Muscle layer of colon (tissue), 2 donors: Measurements from ENCODE around the gene MSH3.
A peak's percentile ranks its signal among the peaks of the same experiment; 100 is the strongest.

Source experiments
- H3K27ac ChIP-seq: one replicate; pipeline ENCODE4 v1.7.0; 2013; ENCODE audit warnings: low read depth, mild to moderate bottlenecking, low read length, moderate library complexity
- H3K27me3 ChIP-seq, 2 donors: one replicate each; pipeline ENCODE4 v1.7.0; 2013; ENCODE audit warnings: low read length in 2 of 2, mild to moderate bottlenecking in 2 of 2; ENCODE audit not compliant: insufficient read depth in 2 of 2, control insufficient read depth in 1 of 2
- H3K36me3 ChIP-seq: one replicate; pipeline ENCODE4 v1.7.0; 2013; ENCODE audit warnings: mild to moderate bottlenecking, low read length; ENCODE audit not compliant: insufficient read depth
- H3K4me1 ChIP-seq: one replicate; pipeline ENCODE4 v1.7.0; 2013; ENCODE audit warnings: mild to moderate bottlenecking, low read length; ENCODE audit not compliant: insufficient read depth
- H3K4me3 ChIP-seq, 2 donors: one replicate each; pipeline ENCODE4 v1.7.0; 2013; ENCODE audit warnings: low read length in 2 of 2, low read depth in 1 of 2, mild to moderate bottlenecking in 1 of 2, moderate library complexity in 1 of 2
- H3K9ac ChIP-seq: one replicate; pipeline ENCODE4 v1.7.0; 2013; ENCODE audit warnings: low read length
- H3K9me3 ChIP-seq: one replicate; pipeline ENCODE4 v1.7.0; 2013; ENCODE audit warnings: mild to moderate bottlenecking, low read length
- donor health status: abdominal sarcoma.
- donor health status: Adenocarcinoma of cecum.

MSH3 gene

DNA sequence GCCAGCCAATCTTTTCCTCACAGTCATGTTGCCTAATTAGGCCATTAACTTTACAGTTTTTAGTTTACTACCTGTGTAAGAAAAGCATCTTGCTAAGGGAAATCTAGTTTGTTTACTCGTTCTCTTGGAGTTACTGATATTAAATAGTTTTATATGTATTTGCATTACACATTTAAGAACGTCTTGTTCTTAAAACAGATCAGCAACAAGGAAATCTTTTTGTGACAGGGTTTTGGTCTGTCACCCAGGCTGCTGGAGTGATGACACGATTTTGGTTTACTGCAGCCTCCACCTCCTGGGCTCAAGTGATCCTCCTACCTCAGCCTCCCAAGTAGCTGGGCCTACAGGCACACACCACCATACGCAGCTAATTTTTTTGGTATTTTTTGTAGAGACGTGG lies 29.2 kb upstream of the MSH3 start:
- no peaks in the 10 kb centered on the region for H3K9me3 ChIP-seq
- H3K4me1 ChIP-seq: no peaks in the 10 kb centered on the region
- H3K27ac ChIP-seq: no peak overlapping the region
- H3K4me3 ChIP-seq: no peak overlapping the region
- H3K27me3 ChIP-seq: no peaks in the 10 kb centered on the region
- no peak overlapping the region for H3K9ac ChIP-seq
- H3K36me3 ChIP-seq: no peaks in the 10 kb centered on the region

GRCh38 chr5:80629281-80629680 lies 25.2 kb upstream of the MSH3 start:
- Histone ChIP-seq H3K9ac (no peak overlapping the region), H3K4me1 (no peaks in the 10 kb centered on the region), H3K27ac (no peak overlapping the region), H3K4me3 (no peak overlapping the region), H3K9me3 (no peaks in the 10 kb centered on the region), H3K27me3 (no peaks in the 10 kb centered on the region), H3K36me3 (no peaks in the 10 kb centered on the region)

DNA sequence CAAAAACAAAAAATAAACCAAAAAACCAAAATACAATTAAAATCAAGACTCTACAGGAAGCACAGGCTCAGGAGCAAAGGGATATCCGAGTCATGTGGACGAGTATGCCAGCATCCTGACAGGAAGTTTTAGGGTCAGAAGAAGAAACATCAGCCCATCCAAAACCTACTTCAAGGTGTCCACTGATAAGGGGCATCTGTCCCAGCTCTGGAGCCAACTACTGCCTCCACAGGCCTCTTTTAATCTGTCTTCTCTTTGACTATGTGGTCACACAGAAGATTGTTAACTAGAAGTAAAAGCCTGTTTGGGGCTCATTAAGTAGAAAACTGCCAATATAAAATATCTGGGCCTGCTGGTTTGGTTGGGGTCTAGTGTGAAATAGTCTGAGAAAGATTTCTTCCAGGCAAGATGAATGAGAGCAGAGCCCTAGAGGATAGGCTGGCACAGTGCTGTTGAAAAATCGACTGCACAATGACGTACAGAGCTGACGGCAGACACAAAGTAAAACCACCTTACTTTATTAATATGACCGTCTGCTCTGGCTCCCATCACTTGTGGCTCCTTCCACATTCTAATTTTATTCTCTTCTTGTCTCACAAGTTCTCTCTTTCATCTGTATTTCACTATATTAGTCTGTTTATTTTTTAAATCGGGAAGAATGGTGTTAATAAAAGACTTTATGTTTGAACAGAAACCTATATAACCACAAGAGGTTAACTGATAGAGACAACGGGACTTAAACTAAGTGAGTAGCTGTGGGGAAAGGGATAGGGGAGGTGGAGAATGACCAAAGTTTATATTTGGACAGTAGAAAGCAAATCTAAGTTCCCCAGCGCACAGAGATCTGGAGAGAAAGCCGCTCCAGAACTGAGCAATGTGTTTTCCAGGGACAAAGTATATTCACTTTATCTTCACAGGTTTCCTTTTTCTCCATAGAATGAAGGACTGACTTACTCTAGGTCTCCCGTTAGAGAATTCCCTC lies 22.9 kb upstream of the MSH3 start:
- Histone ChIP-seq H3K27ac (no peak overlapping the region), H3K27me3 (no peaks in the 10 kb centered on the region), H3K36me3 (no peaks in the 10 kb centered on the region)

DNA sequence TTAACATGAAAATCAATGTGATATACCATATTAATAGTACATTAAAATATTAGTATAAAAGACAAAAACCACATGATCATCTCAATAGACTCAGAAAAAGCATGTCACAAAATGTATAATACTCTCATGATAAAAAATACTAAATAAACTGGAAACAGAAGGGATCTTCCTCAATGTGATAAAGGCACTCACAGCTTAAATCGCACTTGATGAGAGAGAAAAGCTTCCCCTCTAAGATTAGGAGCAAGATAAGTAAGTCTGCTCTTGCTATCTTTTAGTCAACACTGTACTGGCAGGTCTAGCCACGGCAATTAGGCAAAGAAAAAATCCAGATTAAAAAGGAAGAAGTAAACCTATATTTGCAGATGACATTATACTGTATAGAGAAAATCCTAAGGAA lies 21.8 kb upstream of the MSH3 start:
- no peak overlapping the region for H3K9ac ChIP-seq
- no peaks in the 10 kb centered on the region for H3K36me3 ChIP-seq
- H3K27ac ChIP-seq: no peak overlapping the region
- no peak overlapping the region for H3K4me3 ChIP-seq
- no peaks in the 10 kb centered on the region for H3K4me1 ChIP-seq
- H3K27me3 ChIP-seq: no peaks in the 10 kb centered on the region
- H3K9me3 ChIP-seq: no peaks in the 10 kb centered on the region

More for the DNA sequence above, 22.9 kb upstream of the MSH3 start:
- H3K4me1 ChIP-seq: no peaks in the 10 kb centered on the region
- H3K9ac ChIP-seq: no peak overlapping the region
- no peak overlapping the region for H3K4me3 ChIP-seq
- H3K9me3 ChIP-seq: no peaks in the 10 kb centered on the region

- no peak overlapping the region for H3K27ac ChIP-seq
- no peak overlapping the region for H3K4me3 ChIP-seq
- no peak overlapping the region for H3K9ac ChIP-seq
- H3K4me1 ChIP-seq: no peaks in the 10 kb centered on the region
- H3K27me3 ChIP-seq: no peaks in the 10 kb centered on the region
- H3K9me3 ChIP-seq: no peaks in the 10 kb centered on the region
- H3K36me3 ChIP-seq: no peaks in the 10 kb centered on the region
Observed at GRCh38 chr5:80634193-80634592, 20.3 kb upstream of the MSH3 start.

DNA sequence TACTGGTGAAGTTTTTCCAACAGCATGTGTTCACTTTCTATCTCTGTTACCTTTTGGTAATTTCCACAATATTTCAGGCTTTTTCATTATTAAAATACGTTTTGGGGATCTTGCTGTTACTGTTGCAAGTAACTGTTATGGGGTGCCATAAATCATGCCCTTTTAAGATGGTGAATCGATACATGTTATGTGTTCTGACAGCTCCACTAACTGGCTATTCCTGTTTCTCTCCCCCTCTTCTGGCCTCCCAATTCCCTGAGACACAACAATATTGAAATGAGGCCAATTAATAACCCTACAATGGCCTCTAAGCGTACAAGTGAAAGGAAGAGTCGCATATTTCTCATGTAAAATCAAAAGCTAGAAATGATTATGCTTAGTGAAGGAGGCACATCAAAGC lies 13.1 kb upstream of the MSH3 start:
- Histone ChIP-seq H3K27ac (no peak overlapping the region), H3K36me3 (peaks cover 7% of the 10 kb centered on the region)

GRCh38 chr5:80644900-80645299 lies 9.6 kb upstream of the MSH3 start:
- peaks cover 7% of the 10 kb centered on the region for H3K36me3 ChIP-seq

More for the DNA sequence above, 13.1 kb upstream of the MSH3 start:
- H3K9me3 ChIP-seq: no peaks in the 10 kb centered on the region
- H3K4me3 ChIP-seq: no peak overlapping the region
- no peaks in the 10 kb centered on the region for H3K4me1 ChIP-seq
- no peak overlapping the region for H3K9ac ChIP-seq
- H3K27me3 ChIP-seq: no peaks in the 10 kb centered on the region

GRCh38 chr5:80646926-80647325 lies 7.5 kb upstream of the MSH3 start:
- H3K9me3 ChIP-seq: no peaks in the 10 kb centered on the region
- H3K9ac ChIP-seq: no peak overlapping the region
- no peaks in the 10 kb centered on the region for H3K27me3 ChIP-seq
- no peaks in the 10 kb centered on the region for H3K4me1 ChIP-seq
- no peak overlapping the region for H3K27ac ChIP-seq
- H3K36me3 ChIP-seq: no peaks in the 10 kb centered on the region
- H3K4me3 ChIP-seq: no peak overlapping the region

More at GRCh38 chr5:80644900-80645299, 9.6 kb upstream of the MSH3 start:
- Histone ChIP-seq H3K27ac (no peak overlapping the region), H3K9ac (no peak overlapping the region), H3K9me3 (no peaks in the 10 kb centered on the region), H3K4me1 (no peaks in the 10 kb centered on the region), H3K27me3 (no peaks in the 10 kb centered on the region), H3K4me3 (no peak overlapping the region)

GRCh38 chr5:80653502-80653901 lies 950 bp upstream of the MSH3 start:
- Histone ChIP-seq H3K9ac (no peak overlapping the region), H3K4me1 (peaks cover 19% of the 10 kb centered on the region), H3K36me3 (no peaks in the 10 kb centered on the region), H3K27ac (no peak overlapping the region), H3K27me3 (no peaks in the 10 kb centered on the region), H3K9me3 (no peaks in the 10 kb centered on the region), H3K4me3 (peak overlapping the region in 1 of 2 donors; percentile 60)

GRCh38 chr5:80654054-80654390 lies 430 bp upstream of the MSH3 start:
- H3K4me1 ChIP-seq: peaks cover 19% of the 10 kb centered on the region
- peaks cover under 1% of the 10 kb centered on the region for H3K36me3 ChIP-seq
- H3K9me3 ChIP-seq: no peaks in the 10 kb centered on the region
- H3K4me3 ChIP-seq: peak overlapping the region; percentile 25 to 60
- no peak overlapping the region for H3K9ac ChIP-seq
- no peaks in the 10 kb centered on the region for H3K27me3 ChIP-seq
- no peak overlapping the region for H3K27ac ChIP-seq

DNA sequence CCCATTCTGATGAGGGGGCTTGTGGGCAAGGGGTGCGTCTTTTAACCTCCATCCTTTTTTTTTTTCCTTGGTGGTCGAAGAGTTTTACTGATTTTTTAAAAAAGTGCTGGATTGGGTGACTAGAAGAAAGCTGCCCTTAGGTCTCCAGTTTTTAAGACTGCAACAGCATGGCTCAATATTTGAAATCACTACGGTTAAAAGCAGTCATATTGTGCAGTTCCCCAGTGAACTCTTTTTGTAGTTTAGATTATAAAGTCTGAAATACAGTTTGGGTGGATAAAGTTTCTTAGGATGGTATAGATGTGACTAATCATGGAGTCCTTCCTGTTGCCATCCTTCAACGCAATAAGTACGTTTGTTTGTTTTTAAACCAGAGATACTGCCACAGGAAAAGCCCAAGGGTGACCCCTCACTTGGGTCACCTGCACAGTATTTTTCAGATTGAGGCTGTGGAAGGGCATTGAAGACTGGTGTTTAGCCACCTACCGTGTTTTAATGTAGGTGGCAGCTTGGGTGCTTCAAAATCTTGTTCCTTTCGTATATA lies 851 bp downstream of the MSH3 start:
- Histone ChIP-seq H3K9me3 (no peaks in the 10 kb centered on the region), H3K4me3 (peak overlapping the region; percentile 67 to 95), H3K36me3 (peaks cover 4% of the 10 kb centered on the region), H3K27ac (peak overlapping the region; percentile 95), H3K4me1 (peaks cover 19% of the 10 kb centered on the region), H3K9ac (peak overlapping the region; percentile 65), H3K27me3 (no peaks in the 10 kb centered on the region)
